ENCODE measurements around the gene SGMS1.

Gene SGMS1

DNA sequence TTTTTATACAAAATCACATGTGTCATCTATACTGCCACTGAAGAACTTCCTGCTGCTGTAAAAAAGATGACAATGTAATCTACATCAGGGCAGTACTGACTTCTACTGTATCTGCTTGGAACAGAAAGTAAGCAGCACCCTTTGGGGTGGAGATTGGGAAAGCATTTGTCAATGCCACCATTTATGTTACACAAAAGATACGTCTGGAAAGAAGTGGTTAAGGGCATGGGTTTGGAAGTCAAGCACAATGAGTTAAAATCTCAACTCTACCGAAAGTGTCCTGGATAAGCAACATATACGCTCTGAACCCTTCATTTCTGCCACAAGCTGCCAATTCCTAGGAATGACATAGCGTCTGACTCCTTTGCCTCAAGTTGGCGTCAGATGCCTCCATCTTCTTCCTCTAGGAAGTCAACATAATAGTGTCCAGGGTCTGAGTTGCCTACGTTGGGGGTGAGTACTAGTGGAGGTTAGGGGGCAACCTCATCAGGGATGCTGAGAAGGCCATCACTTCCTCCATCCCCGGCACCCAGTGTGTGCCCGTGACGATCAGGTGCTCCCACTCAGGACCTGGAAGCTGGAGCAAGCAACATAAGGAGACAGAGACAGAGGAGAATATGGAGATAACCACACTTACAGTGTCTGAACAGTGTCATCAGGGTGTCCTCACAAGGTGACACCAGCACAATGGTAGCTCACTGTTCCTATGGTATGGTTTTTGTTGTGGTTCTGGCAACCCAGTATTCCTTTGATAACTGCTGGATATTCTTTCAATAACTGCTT, 58.3 kb downstream of the SGMS1 start:
- H3K4me3 ChIP-seq (ENCODE audit: low read depth, low read length): no peak overlapping the region
- TF ChIP-seq CTCF (IDR thresholded peaks at IDR 0.05; ENCODE audit: insufficient read depth, low read depth, low read length, missing control alignments): no peak
- DNase-seq (ENCODE audit: low read depth): no peak

- DNase-seq (ENCODE audit: low read depth): no peak
- no peak for TF ChIP-seq CTCF (IDR thresholded peaks at IDR 0.05; ENCODE audit: insufficient read depth, low read depth, low read length, missing control alignments)
- no peak overlapping the region for H3K4me3 ChIP-seq (ENCODE audit: low read depth, low read length)
Observed at GRCh38 chr10:50563906-50564305, 59.9 kb downstream of the SGMS1 start.

DNA sequence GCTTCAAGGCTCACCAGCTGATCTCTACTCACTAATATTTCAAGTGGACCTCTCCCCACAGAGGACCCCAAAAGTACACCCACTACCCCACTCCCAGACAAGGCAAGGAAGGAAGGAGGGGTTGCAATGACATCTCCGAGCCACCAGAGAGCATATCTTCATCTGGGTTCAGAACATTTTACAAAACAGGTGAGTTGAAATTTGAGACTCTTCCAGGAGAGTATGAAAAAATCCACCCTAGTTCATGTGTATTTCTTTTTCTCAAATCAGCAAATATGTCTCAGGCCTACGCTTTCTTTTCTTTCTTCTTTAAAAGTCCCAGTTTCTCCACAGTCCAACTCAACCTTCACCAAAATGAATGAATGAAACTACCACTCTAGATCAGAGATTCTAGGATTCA, 61.9 kb downstream of the SGMS1 start:
- H3K4me3 ChIP-seq (ENCODE audit: low read depth, low read length): no peak overlapping the region
- DNase-seq (ENCODE audit: low read depth): peak; percentile 31
- peak; percentile 56 for TF ChIP-seq CTCF (IDR thresholded peaks at IDR 0.05; ENCODE audit: insufficient read depth, low read depth, low read length, missing control alignments)

DNA sequence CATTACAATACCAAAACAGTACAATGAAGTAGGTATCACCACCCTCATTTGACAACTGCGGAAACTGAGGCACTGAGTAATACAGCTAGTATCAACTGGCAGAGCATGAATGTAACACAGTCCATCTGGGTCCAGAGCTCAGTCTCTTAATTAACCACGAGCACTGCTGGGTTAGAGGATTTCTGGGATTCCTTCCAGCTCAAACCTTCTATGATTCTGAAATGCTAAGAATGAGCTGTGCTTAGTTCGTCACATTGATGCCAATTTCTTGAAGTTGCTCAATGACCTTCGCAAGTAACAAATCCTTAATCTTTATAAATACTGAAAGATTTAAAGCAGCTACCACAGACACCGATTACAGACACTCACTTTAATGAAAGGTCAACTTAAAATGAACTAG, 62.5 kb downstream of the SGMS1 start:
- H3K4me3 ChIP-seq (ENCODE audit: low read depth, low read length): no peak overlapping the region
- no peak for DNase-seq (ENCODE audit: low read depth)

GRCh38 chr10:50560370-50560769, 63.4 kb downstream of the SGMS1 start:
- no peak overlapping the region for H3K4me3 ChIP-seq (ENCODE audit: low read depth, low read length)
- no peak for TF ChIP-seq CTCF (IDR thresholded peaks at IDR 0.05; ENCODE audit: insufficient read depth, low read depth, low read length, missing control alignments)
- DNase-seq (ENCODE audit: low read depth): no peak

More for the DNA sequence above, 62.5 kb downstream of the SGMS1 start:
- no peak for TF ChIP-seq CTCF (IDR thresholded peaks at IDR 0.05; ENCODE audit: insufficient read depth, low read depth, low read length, missing control alignments)

GRCh38 chr10:50558371-50558770, 65.4 kb downstream of the SGMS1 start:
- no peak for DNase-seq (ENCODE audit: low read depth)
- H3K4me3 ChIP-seq (ENCODE audit: low read depth, low read length): no peak overlapping the region

More at GRCh38 chr10:50558371-50558770, 65.4 kb downstream of the SGMS1 start:
- no peak for TF ChIP-seq CTCF (IDR thresholded peaks at IDR 0.05; ENCODE audit: insufficient read depth, low read depth, low read length, missing control alignments)
